Suprapubic skin (tissue), 3 donors: ENCODE data around the gene PDE6D.

Source experiments
- POLR2A ChIP-seq, 2 donors: fragments of 450-650 bp; IDR thresholded peaks; one replicate each; pipeline ENCODE4 v1.6.1; 2017; ENCODE audit warnings: antibody characterized with exemption in 2 of 2, mild to moderate bottlenecking in 2 of 2, moderate library complexity in 2 of 2
- TF ChIP-seq, protein P1 (sequence below), 2 donors: fragments of 200-600 bp in 1 of 2; fragments of 450-650 bp in 1 of 2; sonication (generic) in 1 of 2; IDR thresholded peaks; one replicate each; pipeline ENCODE4 v1.5.1; 2016 to 2019; ENCODE audit warnings: antibody characterized with exemption in 2 of 2, mild to moderate bottlenecking in 1 of 2, moderate library complexity in 1 of 2

DNA sequence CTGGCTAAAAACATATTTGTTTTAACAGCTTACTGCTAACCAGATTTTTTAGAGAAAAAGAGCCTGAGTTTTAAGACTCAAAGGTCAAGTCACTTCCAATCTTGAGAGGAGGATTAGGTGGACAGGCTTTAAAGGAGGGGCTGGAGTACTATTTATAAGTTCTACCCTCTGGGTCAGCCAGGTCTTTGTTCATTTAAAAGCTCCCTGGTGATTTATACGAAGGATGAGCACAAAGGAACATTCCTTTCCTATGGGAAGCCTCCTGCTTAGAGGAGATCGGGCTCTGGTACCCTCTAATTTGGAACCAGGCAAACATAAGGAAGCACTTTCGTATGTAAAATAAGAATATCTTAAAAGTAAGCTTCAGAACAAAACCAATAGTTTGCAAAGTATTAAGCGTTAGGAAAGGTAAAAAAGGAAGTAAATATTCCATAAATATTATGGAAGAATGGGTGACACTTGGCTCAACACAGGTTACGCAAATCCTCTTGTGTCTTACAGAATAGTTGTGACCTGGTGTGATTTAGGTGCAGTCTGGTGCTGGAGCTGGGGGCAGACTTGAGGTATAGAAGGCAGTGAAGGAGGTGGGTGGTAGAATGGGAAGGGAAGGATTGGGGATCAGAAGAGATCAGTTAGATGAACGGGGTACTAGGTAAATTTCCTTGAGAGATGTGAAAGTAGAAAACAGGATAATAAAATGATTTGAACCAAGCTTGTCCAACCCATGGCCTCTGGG lies 35.6 kb downstream of the PDE6D start:
- TF ChIP-seq, protein P1, sequence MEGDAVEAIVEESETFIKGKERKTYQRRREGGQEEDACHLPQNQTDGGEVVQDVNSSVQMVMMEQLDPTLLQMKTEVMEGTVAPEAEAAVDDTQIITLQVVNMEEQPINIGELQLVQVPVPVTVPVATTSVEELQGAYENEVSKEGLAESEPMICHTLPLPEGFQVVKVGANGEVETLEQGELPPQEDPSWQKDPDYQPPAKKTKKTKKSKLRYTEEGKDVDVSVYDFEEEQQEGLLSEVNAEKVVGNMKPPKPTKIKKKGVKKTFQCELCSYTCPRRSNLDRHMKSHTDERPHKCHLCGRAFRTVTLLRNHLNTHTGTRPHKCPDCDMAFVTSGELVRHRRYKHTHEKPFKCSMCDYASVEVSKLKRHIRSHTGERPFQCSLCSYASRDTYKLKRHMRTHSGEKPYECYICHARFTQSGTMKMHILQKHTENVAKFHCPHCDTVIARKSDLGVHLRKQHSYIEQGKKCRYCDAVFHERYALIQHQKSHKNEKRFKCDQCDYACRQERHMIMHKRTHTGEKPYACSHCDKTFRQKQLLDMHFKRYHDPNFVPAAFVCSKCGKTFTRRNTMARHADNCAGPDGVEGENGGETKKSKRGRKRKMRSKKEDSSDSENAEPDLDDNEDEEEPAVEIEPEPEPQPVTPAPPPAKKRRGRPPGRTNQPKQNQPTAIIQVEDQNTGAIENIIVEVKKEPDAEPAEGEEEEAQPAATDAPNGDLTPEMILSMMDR (IDR thresholded peaks at IDR 0.05), result no peak
- TF ChIP-seq POLR2A (IDR thresholded peaks at IDR 0.05), result no peak
